Mucosa of descending colon (tissue), 3 donors: ENCODE results near the gene CSNK1G2. TPM values are rescaled to one million over a fixed set of nuclear protein-coding genes. Genes with fewer than 3 reads are reported as not detected.
A peak's percentile ranks its signal among the peaks of the same experiment; 100 is the strongest.

Experiments used
- ATAC-seq: fragments of 200-7000 bp; cut with Tn5 transposase; one replicate; pipeline ENCODE4 v1.9.1; 2020; ENCODE audit warnings: mild to moderate bottlenecking, moderate library complexity
- DNase-seq, 3 donors: peaks; one replicate each; pipeline ENCODE4 v3.0.0-alpha.2; 2020
- H3K36me3 ChIP-seq: fragments of 200-600 bp; one replicate; pipeline ENCODE4 v1.8.0; 2021; ENCODE audit warnings: low read depth, mild to moderate bottlenecking
- H3K4me1 ChIP-seq: fragments of 200-600 bp; one replicate; pipeline ENCODE4 v1.8.0; 2021; ENCODE audit warnings: low read depth, mild to moderate bottlenecking
- H3K4me3 ChIP-seq: fragments of 200-600 bp; one replicate; pipeline ENCODE4 v1.8.0; 2021; ENCODE audit warnings: mild to moderate bottlenecking
- H3K9me3 ChIP-seq: fragments of 200-600 bp; one replicate; pipeline ENCODE4 v1.8.0; 2021; ENCODE audit warnings: mild to moderate bottlenecking
- intact Hi-C, 2 donors: fragments of 100-400 bp; cut with DNase I in 1 of 2; cut with micrococcal nuclease in 1 of 2; formaldehyde crosslinking; loops; one replicate each; pipeline versions ENCODE4 v1.11.0 to v1.11.1; 2022; cut with DNase I, micrococcal nuclease
- total RNA-seq, 3 donors: library from RNA; stranded (reverse); fragmentation: NEBNext Ultra II Directional in 2 of 3; extraction: Animal tissue kit (Norgen Biotek cat#: 25700) in 2 of 3; gene quantifications; one replicate each; pipeline versions ENCODE4 v1.2.1 to v1.2.4, GENCODE V29; 2021 to 2023
- TF ChIP-seq, protein P1 (sequence below): fragments of 200-600 bp; IDR thresholded peaks from one replicate; pipeline ENCODE4 v1.8.0; 2022; ENCODE audit warnings: antibody characterized with exemption, mild to moderate bottlenecking
- donor health status: DM: no; HTN: no; CAD: no; lungs with moderate emphysema.
- donor health status: DM: no; HTN: no; CAD: no.
- donor health status: DM: no; HTN: yes; CAD: no.

The CSNK1G2 gene
- total RNA-seq, 3 donors from 2014 or later, result 51.8 to 58.6 (median 56.7) TPM

DNA sequence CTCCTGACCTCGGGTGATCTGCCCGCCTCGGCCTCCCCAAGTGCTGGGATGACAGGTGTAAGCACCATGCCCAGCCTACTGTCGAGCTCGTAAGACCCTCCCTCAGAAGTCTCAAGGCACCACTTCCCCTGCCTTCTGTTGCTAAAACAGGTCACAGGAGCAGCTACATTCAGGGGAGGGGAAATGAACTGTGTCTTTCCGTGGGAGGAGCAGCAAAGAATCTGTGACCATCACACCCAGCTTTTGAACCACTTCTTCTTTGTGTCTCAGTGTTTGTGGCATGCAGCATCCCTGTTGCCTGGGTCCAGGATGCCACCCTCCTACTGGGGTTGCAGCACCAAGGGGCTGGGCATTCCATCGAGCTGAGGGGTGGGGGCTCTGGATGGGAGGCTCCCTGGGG, 7.7 kb upstream of the CSNK1G2 start:
- H3K4me3 ChIP-seq, result no peak overlapping the region
- H3K4me1 ChIP-seq, result peaks cover 12% of the 10 kb centered on the region
- TF ChIP-seq, protein P1, sequence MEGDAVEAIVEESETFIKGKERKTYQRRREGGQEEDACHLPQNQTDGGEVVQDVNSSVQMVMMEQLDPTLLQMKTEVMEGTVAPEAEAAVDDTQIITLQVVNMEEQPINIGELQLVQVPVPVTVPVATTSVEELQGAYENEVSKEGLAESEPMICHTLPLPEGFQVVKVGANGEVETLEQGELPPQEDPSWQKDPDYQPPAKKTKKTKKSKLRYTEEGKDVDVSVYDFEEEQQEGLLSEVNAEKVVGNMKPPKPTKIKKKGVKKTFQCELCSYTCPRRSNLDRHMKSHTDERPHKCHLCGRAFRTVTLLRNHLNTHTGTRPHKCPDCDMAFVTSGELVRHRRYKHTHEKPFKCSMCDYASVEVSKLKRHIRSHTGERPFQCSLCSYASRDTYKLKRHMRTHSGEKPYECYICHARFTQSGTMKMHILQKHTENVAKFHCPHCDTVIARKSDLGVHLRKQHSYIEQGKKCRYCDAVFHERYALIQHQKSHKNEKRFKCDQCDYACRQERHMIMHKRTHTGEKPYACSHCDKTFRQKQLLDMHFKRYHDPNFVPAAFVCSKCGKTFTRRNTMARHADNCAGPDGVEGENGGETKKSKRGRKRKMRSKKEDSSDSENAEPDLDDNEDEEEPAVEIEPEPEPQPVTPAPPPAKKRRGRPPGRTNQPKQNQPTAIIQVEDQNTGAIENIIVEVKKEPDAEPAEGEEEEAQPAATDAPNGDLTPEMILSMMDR, result no peak
- no peaks in the 10 kb centered on the region for H3K36me3 ChIP-seq
- intact Hi-C loops, result no loop called here
- H3K9me3 ChIP-seq, result no peaks in the 10 kb centered on the region
- ATAC-seq (no peak), DNase-seq (no peak)

DNA sequence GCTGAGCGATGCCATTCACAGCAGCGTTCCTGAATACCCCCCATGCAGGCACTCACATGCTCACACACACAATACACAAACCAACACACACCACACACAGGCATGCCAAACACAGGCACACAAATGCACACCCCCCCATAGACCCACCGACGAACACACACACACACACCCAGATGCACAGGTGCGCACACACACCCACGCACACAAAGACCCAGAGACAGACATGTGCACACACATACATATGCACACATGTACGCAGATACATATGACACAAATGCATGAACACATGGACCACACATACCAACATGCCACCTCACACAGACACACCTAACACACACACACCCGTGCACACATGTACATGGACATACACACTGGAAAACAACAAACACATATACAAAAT, 7.0 kb upstream of the CSNK1G2 start:
- intact Hi-C loops, result no loop called here
- H3K4me1 ChIP-seq, result peaks cover 10% of the 10 kb centered on the region
- DNase-seq (no peak), ATAC-seq (no peak)
- no peaks in the 10 kb centered on the region for H3K9me3 ChIP-seq
- H3K4me3 ChIP-seq, result no peak overlapping the region
- H3K36me3 ChIP-seq, result no peaks in the 10 kb centered on the region
- TF ChIP-seq, protein P1, result no peak

DNA sequence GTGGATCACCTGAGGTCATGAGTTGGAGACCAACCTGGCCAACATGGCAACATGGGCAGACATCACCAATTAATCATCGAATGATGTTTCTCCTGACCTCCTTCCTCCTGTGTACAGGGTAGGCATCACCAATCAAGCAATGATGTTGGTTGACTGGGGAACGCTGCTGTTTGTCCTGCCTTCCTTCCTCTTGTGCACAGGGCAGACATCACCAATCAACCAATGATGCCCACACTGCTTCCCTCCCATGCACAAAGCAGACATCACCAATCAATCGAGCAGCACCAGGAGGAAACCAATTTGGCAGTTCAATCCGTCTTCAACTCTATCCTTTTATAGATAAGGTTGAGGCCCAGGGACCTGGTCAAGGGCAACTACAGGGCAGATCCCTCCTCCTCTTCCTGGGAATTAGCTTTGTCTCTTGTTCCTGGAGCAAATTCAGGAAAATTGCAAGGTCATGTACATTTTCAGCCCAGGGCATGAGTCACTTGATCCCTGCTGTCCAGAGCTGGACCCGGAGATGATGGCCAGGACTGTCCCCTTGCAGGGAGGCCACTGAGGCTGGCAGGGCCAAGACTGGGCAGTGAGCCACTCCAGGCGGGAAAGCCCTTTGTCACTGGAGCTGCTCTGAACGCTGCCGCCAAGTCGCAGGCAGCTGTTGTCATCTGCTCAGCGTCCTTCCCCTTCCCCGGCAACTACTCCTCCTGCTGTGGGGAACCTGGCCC, 5.3 kb upstream of the CSNK1G2 start:
- intact Hi-C loops, result no loop called here
- Histone ChIP-seq H3K4me3 (no peak overlapping the region), H3K9me3 (no peaks in the 10 kb centered on the region), H3K4me1 (peaks cover 9% of the 10 kb centered on the region), H3K36me3 (no peaks in the 10 kb centered on the region)
- TF ChIP-seq, protein P1, result no peak
- ATAC-seq, result peak; percentile 58
- no peak for DNase-seq

DNA sequence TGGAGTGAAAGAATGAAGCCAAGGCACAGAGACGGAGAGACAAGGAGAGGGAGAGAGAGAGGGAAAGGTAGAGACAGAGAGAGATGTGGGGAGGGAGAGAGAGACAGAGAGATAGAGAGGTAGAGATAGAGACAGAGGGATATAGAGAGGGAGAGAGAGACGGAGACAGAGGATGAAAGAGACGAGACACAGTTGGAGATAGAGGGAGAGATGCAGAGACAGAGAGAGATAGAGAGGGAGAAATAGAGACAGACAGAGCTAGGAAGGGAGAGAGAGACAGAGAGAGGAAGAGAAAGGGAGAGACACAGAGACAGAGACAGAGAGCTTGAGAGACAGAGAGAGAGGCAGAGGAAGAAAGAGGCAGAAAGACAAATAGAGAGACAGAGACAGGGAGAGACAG, 4.5 kb upstream of the CSNK1G2 start:
- Histone ChIP-seq H3K9me3 (no peaks in the 10 kb centered on the region), H3K36me3 (no peaks in the 10 kb centered on the region), H3K4me1 (peaks cover 9% of the 10 kb centered on the region), H3K4me3 (no peak overlapping the region)
- TF ChIP-seq, protein P1, result no peak
- intact Hi-C loops, result no loop called here
- ATAC-seq (no peak), DNase-seq (no peak)

DNA sequence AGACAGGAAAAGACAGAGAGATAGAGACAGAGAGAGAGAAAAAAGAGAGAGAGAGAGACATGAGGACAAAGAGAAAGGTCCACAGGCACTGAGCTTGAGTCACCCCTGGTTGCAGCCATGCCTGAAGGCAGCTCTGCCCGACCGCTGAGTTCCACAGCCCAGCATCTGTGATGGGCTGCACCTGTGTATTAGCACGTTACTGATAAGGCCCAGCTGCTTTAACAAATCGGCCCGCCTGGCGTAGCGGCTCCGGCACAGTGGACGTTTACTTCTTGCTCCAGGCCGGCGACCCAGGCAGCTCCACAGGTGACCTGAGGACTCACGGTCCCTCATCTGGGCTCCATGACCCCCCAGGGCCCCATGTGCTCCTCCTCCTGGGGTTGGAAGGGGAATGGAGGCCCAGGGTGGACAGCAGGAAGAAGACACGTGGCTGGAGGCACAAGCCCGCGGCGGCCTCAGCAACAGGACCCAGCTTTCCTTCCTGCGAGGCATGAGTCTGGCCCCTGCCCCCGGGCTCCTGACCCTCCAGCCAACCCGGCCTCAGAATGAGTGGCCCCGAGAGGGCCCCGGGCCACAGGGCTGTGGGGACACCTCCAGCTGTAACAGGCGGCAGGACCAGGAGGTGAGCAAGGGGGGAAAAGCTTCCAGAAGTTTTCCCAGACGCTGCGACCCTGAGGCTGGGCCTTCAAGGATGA, 3.9 kb upstream of the CSNK1G2 start:
- Histone ChIP-seq H3K4me3 (no peak overlapping the region), H3K9me3 (no peaks in the 10 kb centered on the region), H3K4me1 (peaks cover 9% of the 10 kb centered on the region), H3K36me3 (no peaks in the 10 kb centered on the region)
- TF ChIP-seq, protein P1, result no peak
- intact Hi-C loops, result no loop called here
- ATAC-seq (no peak), DNase-seq (peak in 1 of 3 donors; percentile 56)
